Right renal pelvis (tissue), 4 donors: ENCODE results near the gene OFD1. TPM values are rescaled to one million over a fixed set of nuclear protein-coding genes. Genes with fewer than 3 reads are reported as not detected.
A peak's percentile ranks its signal among the peaks of the same experiment; 100 is the strongest.

Experiments used
- DNase-seq, 4 donors: peaks; one replicate each; pipeline ENCODE4 v3.0.0-alpha.2; 2013; ENCODE audit warnings: low read depth in 4 of 4, low spot score in 3 of 4, missing footprints in 1 of 4
- polyA plus RNA-seq, 4 donors: library from polyadenylated mRNA; unstranded; fragments of 120-200 nt; gene quantifications; one replicate each; pipeline ENCODE4 v1.2.1, GENCODE V29; 2013; ENCODE audit not compliant: insufficient read length in 4 of 4

The OFD1 gene, protein sequence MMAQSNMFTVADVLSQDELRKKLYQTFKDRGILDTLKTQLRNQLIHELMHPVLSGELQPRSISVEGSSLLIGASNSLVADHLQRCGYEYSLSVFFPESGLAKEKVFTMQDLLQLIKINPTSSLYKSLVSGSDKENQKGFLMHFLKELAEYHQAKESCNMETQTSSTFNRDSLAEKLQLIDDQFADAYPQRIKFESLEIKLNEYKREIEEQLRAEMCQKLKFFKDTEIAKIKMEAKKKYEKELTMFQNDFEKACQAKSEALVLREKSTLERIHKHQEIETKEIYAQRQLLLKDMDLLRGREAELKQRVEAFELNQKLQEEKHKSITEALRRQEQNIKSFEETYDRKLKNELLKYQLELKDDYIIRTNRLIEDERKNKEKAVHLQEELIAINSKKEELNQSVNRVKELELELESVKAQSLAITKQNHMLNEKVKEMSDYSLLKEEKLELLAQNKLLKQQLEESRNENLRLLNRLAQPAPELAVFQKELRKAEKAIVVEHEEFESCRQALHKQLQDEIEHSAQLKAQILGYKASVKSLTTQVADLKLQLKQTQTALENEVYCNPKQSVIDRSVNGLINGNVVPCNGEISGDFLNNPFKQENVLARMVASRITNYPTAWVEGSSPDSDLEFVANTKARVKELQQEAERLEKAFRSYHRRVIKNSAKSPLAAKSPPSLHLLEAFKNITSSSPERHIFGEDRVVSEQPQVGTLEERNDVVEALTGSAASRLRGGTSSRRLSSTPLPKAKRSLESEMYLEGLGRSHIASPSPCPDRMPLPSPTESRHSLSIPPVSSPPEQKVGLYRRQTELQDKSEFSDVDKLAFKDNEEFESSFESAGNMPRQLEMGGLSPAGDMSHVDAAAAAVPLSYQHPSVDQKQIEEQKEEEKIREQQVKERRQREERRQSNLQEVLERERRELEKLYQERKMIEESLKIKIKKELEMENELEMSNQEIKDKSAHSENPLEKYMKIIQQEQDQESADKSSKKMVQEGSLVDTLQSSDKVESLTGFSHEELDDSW
- polyA plus RNA-seq = 10 to 100 TPM; 32.2 to 40.5 (median 34.8) TPM

DNA sequence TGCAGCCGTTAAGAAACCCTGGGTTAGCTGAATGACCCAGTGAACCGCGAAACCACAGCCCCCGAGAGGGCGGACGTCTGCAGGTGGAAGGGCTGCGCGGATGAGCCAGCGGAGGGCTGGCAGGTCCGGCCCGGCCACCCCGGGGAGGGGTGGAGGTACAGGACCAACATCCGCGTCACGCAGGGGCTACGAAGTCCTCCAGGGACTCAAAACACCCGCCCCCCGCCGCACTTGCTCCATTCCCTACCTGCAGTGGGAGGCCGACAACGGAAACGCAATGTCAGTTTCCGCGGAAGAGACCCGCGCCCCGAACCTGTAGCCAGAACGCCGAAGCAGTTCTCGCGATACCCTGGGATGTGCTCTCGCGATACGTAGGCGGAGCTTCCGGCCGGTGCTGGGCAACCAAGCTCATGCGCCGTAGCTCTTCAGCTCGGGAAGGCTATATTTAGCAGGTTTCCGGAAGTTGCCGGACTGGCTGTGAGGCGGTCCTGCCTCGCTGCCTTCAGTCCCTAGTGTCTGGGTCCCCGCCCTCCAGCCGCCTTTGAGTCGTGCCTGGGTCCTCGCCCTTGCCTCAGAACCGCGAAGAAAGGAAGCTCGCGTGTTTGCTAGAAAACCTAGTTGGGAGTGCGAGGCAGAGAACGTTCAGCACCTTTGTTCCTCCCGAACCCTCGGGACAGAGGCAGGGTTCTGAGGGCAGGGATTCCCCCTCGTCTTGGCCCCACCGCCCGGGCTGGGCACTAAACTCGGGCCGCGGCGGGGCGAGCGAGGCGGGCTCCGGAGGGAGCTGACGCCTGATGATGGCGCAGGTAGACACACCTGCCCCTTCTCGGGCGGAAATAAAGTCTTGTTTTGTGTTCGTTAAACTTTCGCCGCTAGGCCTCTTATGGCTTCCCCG, at the start of gene OFD1, which contains the start of gene TRAPPC2:
Gene OFD1 (plus strand): TSS at position 471 of the 895 bp plus-strand sequence. CDS start 324 bp downstream, at position 795.
Gene TRAPPC2 (minus strand): TSS at position 343 of the 895 bp plus-strand sequence. CDS start 14,657 bp downstream, outside the sequence.
- peak; percentile 77 to 87 (median 80) for DNase-seq

DNA sequence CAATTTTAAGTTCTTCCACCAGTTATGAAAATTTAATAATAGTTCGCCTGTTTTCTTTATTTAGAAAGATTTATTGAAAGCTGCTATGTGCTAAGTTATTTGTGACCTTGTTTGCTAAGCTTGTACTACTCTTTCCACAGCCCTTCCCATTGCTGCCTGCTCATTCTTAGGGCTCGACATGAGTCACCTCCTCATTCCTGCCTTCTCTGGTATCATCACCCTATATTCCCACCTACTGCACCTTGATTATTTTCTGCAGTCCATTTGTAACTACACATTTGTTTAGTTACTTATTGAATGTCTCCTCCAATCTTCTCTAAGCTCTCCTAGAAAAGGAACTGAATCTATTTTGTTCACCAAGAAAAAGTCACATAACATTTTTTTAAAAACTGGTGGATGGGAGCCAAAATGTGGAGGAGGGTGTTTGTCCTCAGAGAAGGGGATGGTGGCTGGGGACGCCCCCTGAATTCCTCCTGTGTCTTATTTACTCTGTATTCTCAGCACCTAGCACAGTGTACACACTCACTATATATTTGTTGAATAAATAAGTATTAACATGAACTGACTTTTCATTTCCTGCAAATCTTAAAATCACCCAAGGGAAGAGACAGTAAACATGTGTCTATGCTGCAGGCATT, 49.3 kb upstream of the OFD1 start:
- DNase-seq = no peak

DNA sequence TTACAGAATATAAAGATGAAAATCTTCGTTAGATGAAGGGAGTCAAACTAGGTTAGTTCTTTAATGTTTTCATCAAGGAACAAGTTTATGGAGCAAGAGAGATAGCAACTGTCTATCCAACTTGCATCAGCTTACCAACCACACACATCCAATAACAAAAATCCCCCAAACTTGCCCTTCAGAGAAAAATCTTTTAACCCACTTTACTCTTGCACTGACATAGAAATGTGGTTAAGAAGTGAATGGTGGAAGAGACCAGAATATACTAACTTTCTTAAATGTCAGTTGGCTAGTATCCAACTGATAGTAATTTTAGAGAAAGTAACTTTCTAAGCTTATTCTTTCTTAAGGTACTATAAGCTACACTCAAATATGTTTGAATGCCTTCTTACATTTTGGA, 47.3 kb upstream of the OFD1 start:
- DNase-seq = no peak

DNA sequence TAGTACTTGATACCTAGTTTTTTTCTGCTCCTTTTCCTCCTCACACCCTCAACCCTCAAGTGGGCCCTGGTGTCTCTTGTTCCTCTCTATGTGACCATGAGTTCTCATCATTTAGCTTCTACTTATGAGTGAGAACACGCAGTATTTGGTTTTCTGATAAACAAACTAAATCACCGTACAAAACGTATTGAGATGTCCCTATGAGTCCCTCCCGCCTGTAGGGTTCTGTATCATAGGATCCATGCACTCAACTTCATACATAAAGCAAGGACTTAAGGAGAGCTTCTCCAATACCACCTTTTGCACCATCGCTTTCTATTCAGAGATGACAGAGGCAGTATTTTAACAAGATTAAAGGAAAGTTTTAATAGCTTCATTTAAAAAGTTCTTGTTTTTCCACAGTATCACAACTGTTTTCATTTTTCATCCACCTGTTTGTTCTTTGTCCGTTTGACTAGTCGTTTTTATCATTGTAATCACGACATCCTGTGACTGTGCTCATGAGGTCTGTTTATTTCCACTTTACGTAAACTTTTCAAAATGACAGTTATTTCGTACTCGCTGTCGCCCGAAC, 46.1 kb upstream of the OFD1 start:
- no peak for DNase-seq

DNA sequence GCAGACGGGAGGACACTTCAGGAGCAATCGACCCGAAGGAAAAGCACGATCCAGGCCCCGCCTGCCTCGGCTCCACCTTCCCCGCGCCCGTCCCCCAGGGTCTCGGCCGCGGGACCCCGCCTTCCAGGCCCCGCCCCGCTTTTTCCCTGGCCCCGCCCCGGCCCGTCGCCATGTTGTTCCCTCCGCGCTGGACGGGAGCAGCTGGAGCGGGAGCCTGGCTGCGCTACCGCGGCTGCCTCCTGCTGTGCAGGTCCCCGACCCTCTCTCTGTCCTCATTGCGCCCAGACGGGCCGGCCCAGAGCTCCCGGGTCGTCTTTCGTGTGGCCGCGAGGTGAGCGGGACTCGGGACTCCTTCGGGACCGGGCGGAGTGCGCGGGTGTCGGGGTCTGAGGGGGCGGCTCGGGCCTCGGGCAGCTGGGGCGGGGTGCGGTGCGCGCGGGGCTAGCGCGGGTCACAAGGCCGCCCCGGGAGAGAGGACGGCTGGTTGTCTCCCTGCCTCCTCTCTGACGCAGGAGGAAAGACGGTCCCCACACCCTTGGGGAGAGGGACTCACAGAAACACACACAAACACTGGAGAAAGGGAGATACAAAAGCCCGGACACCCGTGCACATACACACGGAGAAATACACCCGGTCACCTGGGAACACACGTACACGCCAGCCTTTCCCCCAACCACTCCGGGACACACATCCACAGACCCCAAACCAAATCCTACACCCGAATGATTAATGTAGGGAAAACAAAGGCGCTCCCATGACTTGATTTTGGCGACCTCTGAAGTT, 45.4 kb upstream of the OFD1 start, which contains the start of gene RAB9A:
Gene RAB9A (plus strand): TSS at position 171 of the 783 bp plus-strand sequence. CDS start 19,619 bp downstream, outside the sequence.
- peak; percentile 45 to 60 (median 52) for DNase-seq

DNA sequence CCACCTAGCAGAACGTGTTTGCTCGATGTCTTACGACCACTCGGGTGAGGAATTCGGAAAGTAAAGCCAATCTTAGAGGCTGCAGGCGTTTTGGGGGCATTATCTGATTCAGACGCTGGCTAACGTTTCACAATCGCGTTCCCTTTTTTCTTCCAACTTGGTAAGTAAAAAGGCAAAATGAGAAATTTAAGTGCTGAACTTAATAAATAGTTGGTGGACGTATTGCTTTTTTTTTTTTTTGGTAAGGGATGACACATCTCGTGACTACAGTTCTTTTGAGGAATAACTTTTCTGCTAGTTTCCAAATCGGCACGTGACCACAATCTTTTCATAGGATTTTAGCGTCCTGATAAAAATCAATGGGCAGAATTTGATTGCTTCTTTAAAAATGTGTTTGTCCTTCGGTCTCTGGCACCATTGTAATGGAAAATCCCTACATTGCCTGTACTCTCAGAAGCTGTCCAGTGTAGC, 44.8 kb upstream of the OFD1 start:
- DNase-seq = peak in 2 of 4 donors; percentile 15 to 22

DNA sequence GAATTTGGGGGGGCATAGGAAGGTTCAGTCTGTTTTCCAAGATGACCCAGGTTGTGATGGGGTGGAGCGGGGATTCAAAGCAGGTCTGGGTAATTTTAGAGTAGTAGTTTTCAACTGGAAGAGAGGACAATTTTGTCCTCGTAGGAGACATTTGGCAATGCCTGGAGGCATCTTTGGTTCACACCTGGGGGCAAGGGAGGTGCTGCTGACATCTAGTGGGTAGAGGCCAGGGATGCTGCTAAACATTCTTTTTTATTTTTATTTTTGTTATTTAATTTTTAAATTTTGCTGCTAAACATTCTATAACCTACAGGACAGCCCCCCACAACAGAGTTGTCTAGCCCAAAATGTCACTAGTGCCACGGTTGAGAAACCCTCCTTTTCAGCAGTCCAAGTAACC, 43.7 kb upstream of the OFD1 start:
- no peak for DNase-seq

DNA sequence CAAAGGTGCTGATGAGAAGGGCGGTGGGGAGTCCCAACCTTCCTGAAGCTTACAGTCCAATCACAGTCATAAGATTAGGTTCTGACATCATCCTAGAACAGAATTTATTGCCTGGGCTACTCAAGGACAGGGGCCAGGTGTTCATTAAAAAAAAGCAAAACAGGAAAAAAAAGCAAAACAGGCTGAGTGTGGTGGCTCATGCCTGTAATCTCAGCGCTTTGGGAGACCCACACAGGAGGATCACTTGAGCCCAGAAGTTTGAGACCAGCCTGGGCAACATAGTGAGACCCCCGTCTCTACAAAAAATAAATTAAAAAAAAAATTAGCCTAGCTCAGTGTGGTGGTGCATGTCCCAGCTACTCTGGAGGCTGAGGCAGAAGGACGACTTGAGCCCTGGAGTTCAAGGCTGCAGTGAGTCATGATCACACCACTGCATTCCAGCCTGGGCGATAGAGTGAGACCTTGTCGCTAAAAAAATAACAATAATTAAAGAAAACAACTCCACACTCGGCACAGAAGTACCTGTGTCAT, 42.6 kb upstream of the OFD1 start:
- DNase-seq = no peak

DNA sequence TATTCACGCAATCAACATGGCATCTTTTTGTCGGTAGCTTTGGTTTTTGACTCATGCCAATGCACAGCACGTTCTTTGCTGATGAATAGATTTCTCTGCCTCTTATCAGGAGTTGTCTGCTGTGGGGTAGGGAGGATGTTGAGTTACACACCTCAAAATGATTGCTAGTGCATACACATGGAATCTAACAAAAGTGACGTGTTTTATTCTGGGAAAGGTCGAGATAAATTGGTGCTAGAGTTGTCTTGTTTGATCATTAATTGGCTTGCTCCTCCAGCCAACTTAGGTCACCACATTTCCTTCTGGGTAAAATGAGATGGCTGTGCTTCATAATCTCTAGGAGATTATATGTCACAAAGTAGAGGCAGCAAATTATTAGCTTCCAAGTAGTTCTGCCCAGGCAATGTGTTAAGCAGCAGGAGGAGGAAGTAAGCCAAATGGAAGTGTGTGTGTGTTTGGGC, 41.7 kb upstream of the OFD1 start:
- DNase-seq = no peak

DNA sequence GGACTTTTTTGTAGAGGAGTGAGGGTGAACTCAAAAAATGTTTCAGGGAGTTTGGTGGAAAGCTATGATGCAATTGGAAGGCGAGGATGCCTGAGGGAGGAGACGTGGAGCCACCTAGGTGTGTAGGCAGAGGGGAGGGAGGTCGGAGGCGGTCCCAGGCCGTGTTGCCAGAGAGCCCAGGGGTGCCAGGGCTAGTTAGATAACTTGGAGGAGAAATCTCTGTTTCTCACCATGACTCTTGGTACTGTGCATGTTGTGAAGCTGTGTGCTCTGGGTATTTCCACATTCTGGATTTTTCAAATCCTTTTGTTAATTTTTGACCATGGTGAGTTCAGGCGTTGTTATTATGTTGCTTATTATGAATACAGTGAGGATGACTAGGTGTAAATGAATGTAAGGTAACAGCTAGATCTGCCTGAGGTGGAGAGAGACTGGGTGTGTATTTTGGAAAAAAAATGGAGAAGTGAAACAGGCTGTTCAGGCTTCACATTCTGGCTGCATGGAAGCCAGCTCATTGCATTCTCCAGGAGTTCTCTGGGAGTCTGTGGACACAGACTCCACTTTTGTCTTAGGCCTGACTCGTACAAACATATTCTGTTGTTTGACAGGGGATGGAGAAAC, 41.1 kb upstream of the OFD1 start:
- no peak for DNase-seq

DNA sequence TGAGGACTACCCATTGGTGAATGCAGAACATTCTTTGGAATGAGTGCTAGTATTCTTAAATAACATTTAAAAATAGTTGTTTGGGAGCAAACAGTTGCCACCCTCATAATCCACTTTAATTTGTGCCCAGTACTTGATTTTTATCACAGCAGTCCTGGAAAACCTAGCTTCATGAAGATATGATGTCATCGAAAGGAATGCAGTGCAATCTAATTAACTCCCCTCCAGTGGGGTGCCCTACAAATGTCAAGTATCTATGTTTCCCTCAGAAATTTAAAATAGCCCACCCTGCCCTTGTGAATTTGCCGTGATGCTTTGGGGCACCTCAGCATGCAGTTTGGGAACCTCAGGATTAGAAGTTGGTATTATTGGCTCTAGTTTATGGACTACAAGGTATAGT, 40.2 kb upstream of the OFD1 start:
- no peak for DNase-seq

DNA sequence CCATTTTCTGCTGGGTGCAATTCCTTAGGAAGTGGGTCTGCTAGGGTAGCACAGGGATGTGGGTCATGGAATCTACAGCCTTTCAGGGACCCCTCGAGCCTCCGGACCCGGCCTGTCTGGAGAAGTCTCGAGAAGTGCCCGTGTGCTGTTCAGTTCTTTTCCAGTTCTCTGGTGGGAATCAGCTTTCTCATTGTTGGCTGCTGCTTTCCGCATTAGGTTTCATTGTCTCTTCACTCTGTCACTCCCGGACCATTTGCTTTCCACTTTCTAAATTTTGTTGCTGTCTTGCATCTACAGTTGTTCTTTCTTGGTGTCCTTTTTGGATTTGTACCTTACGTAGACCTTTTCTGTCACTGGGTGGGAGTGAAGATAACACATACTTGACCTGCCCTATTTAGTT, 39.6 kb upstream of the OFD1 start:
- DNase-seq = no peak

DNA sequence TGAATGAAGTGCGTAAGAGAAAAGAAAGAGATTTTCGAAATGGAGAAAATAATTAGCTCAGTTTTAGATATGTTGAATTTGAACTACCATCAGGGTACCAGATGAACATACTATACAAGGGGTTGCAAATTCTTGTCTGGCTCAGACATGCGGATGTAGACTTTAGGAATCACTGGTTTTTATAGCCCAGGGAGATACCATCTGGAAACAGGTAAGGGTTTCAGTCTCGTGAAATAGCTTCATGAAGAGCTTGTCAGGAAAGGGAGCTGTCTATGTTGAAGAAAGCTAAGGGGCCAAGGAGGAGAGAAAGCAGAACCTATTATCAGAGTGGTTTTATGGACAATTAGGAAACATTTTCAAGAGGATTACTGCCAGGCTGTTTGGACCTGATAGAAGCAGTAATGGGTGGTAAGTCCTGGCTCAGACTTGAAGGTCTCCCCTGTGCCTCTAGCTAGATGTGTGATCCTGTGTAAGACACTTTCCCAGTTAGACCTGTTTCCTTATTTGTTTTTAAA, 38.9 kb upstream of the OFD1 start:
- DNase-seq = no peak

DNA sequence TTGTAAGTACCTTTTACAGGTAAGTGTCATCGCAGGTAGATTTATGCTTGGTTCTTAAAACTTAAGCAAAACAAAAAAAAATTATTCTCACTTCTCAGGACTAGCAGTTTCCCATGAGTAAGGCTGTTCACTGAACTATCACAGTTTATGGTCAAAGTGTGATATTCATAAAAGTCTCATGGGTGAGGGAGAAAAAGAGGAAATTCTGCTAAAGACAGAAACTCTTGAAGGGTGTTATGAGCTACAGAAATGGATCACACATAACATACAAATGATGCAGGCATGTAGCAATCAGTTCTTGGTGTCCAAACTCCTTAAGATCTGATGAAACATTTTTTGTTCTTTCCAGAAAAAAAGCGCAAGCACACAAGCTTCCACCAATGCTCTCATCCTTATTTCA, 37.1 kb upstream of the OFD1 start:
- no peak for DNase-seq

DNA sequence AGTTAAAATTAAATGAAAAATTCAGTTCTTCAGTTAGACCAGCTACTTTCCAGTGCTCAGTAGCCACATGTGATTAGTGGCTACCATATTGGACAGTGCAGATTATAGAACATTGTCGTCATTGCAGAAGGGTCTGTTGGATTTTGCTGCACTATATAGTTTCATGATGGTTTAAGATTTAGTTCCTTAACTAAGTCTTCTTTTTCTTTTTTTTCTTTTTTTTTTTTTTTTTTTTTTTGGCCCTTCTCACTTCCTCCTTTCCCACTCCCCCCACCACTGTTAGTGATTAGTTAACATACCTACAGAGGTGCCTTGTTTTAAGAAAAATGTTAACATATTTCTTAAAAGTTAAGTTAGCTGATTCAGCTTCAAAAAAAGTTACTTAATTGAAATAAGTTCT, 36.6 kb upstream of the OFD1 start:
- no peak for DNase-seq

DNA sequence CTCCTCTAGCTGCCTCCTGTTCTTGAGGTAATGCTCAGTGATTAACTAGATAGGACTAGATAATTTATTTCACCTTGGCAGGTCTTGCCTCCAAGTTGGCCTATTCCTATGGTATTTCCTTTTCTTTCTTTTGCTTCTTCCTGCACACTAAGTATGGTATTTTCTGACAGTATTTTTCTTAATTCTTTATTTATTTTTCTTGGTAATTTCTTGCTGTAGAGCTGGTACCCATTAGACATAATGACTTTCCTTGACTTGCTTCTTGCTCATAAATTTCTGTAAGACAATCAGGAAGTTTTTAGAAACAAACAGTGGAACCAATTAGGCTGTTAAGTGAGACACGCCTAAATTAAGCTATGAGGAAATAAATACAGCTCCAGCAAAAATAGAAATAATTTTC, 36.1 kb upstream of the OFD1 start:
- no peak for DNase-seq

DNA sequence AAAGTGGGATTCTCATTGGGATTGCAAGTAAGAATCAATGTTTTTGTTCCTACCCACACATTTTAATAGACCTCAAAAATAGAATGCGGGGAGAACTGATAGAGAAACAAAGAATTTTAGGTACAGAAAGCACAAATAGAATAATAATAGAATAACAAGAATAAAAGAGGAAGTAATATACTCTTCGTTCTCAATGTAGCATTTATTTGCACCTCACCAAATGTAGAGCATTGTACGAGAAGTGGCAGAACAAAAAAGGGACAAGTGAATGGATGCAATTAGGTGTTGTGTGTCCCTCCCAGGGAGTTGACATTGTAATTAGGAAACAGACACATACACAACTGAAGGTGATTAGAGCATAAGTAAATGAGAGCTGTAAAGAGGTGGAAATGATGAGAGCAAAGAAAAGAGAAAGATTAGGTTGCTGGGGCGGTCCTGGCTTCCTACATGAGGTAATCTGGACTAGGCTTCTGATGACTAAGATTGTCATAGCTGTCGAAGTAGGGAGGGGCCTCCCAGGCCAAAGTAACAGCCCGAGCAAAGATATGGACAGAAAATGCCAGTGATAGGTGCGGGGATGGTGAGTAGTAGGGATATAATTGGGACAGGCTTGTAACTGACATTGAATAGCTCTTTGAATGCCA, 35.2 kb upstream of the OFD1 start:
- no peak for DNase-seq
